Endometrium (tissue), 2 donors: Measurements from ENCODE around the gene FAM20B.

Experiments
- FAIRE-seq: peaks from 2 replicates; lab custom pipeline; 2012; peaks lifted over from hg19 to GRCh38; lab: Jason Lieb, UNC
- donor health status: control.
- donor health status: control.

FAM20B gene

DNA sequence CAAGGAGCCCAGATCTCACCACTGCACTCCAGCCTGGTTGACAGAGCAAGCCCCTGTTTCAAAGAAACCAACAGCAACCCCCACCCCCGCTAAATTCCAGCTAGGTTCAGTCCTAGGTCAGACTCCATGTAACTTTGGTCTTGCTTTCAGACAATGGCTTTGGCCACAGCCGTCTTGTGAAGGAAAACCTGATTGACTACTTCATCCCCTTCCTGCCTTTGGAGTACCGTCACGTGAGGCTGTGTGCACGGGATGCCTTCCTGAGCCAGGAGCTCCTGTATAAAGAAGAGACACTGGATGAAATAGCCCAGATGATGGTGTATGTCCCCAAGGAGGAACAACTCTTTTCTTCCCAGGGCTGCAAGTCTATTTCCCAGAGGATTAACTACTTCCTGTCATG is 69.1 kb downstream of the FAM20B start:
- no peak for FAIRE-seq

DNA sequence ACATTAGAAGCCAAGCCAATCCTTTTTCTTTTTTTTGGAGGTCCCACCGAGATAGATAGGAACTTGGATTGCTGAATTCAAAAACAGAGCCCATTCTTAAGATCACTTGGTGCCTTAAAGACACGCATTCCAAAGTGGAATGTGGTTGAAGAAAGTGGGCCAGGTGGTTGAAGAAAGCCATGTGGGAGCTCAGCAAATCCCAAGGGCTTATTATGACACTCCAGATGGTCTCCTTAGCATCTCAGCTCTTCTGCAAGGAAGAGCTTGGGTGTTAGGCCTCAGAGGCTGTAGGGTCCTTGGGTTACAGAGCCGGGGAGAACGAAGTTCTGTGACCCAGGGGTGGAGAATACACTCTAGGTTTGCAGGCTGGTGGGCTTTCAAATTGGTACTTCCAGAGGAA is 69.7 kb downstream of the FAM20B start:
- no peak for FAIRE-seq

DNA sequence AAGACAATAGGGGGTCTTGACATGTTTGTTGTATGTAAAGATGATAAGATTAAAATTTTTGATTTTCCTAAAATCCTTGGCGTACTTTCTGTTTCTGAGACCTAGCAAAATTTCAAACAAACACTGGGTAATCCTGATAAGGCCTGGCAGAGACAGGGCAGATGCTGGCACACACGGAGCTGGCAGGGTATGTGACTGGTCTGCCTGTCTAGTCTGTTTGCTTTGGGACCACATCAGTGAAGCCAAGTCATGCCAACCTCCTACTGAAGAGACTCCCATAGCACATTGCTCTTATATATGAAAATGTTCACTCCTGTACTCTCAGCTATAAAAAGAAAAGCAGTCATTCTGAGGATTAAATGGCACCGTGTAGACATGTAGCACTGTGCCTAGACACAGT is 70.2 kb downstream of the FAM20B start:
- FAIRE-seq, result no peak

DNA sequence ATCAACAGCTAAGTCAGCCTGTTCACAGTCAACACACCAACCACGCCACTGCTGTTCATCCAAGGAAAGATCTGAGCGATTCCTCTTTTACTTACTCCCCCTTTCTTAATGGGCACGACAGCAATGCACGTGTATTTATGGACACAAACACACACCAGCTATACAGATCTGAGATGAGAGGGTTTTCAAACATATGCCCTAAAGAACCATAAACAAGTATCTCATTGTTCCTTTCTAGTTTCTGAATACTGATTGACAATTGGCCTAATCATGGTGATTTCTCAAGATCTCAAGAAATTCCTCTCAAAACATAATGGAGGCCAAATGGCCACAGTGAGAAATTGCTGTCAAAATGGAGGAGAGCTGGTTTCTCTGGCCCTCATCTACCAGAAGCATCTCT is 74.2 kb downstream of the FAM20B start:
- no peak for FAIRE-seq

DNA sequence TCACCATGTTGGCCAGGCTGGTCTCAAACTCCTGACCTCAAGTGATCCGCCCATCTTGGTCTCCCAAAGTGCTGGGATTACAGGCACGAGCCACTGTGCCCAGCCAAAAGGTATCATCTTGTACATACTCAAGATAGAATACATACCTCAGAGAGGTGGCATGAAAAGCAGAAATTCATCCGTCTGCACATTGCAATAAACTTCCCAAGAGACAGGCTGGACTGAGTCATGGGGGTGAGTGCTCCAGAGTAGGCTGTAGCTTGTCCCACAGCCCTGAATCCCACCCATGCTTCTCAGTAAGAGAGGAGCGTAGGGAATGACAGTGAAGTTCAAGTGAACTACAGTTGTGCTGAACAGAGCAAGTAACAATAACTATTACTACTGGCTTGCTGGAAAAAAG is 75.9 kb downstream of the FAM20B start:
- no peak for FAIRE-seq

DNA sequence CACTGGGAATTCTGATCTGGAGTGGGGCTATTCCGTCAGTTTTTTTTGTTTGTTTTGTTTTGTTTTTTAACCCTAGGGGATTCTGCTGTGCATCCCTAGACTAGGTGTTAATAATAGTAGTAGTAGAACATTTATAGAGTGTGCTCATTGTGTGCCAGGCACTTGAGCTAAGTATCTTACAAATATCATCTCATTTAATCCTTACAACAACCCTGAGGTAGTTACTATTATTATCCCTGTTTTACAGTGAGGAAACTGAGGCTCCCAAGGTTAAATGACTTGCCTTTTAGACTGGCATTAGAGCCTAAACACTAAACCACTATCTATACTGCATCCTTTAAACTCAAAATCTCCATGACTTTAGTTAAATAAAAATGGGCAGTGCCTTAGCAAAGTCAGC is 78.3 kb downstream of the FAM20B start:
- FAIRE-seq, result no peak

DNA sequence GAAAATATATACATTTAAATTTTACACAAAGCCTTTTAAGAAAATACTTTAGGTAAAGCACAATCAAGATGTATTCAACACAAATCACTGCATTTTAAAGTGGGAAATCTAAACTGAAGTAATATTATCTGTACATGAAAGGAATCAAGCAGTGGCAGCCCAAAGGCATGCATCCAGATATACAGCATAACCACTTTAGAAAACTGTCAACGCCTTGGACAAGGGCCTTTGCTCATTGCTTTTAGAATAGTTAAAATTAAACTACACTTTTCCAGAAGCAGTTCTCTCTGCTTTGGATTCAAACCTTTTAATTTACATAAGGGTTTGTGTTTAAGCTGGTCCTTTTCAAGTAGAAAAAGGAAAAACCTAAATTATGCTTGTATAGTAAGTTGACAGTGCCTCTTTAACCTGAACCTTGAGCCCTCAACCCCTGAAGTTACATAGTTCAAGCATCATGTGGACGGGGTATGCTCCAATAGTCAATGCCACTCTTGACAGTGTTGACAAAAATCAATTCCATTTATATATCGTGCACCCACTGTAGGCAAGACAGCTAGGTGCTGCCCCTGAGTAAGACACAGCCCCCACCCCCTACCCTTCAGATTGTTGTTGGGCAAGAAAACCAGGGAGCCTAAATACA is 79.0 kb downstream of the FAM20B start:
- no peak for FAIRE-seq

DNA sequence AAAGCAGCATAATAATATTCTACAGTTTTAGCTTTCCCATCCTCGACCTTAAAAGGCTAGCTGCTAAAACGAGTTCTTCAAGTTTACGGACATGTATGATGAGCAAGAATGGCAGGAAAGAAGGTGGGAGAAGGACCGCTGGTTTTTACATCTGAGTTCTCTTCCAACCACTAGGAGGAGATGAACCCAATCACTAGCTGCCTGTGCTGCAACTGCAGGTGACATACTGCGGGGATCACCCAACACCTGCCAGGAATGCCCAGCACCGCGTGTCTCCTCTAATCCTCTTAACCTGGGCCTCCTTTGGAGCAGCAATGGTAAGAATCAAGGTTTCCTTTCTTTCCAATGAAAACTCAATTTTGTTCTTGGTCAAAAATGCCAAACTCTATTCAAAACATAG is 79.7 kb downstream of the FAM20B start:
- no peak for FAIRE-seq

DNA sequence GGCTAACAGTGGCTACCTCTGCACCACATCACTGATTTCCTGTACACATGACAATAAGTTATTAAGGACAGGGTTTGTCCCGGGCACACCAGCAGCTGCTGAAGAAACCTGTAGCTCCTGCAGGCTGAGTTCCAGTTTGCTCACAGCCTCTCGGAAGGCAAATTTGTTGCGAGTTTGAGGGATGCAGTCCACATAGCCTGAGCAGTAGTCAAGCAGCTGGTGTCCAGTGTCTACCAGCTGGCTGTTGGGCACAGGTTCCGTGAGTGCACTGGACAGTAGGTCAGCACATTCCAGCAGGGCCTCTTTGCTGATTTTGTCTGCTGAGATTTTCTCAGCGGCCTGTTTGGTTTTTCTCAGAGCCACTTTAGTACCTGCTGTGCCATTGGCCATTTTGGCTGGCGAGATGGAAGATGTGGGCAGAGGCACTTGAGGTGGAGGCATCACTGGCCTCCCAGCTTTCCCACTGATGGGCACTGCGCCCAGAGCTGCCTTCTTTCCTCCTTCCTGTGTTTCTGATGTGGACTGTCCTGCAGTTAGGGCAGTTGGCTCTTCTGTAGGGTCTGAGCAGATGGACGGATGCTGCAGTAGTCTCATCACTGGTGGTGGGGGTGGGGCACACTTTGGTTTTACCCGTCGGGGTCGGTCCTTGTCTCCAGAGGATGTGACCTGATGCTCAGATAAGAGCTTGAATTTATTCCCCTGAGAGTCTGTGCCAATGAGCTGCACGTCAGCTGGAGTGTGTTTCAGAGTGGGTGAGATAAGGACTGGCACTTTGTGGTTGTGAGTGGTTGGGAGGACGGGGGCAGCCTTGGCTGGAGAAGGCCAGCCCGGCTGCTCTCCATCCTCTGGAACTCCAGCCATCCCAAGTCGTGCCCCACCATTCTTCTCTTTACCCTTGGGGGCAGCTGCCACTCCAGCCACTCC is 82.3 kb downstream of the FAM20B start:
- no peak for FAIRE-seq

DNA sequence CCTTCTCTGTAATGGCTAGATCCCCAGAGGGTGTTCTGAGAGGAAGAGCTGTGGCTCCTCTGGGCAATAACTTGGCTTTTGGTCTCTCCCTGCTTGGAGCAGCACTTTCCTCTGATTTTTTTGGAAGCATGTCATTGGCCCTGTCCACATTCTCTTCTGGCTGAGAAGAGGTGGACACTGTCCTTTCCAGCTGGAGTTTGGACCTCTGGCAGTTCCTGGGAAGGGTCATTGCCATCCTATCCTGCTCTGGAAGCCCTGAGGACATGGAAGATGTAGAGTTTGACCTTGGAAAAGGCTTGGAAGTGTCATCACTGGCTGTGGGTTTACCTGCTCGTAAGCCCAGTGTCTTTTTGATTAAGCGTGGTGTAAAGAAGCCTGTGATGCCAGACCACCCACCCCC is 83.0 kb downstream of the FAM20B start:
- no peak for FAIRE-seq

DNA sequence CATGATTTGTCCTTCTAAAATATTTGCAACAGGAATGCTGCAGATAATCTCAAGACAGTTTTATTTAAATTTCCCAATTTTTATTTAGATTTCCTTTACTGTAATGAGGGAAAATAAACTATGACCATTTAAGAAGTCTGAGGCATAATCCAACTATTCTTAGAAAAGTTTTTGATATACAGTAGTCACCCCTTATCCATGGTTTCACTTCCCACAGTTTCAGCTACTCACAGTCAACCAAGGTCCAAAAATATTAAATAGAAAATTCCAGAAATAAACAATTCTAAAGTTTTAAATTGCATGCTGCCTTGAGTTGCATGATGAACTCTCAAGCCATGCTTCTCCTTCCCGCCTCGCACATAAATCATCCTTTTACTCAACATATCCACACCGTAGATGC is 89.5 kb downstream of the FAM20B start:
- FAIRE-seq, result no peak

DNA sequence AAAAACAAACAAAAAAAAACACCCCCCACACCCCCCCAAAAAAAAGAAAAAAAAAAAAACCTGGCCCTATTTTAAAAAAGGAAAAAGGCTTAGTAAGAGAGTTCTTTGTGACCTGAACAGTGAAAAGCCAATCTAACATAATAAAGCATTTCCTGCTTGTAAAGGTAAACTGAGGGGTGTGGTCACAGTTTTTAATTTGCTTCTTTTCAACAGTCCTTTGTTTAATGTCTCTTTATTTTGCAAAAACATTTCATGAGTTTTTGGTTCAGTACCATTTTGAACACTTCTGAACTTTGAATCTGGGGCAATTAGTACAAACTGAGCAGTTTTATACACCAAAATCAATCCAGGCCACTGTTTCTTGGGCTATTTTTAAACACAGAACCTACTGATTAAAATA is 93.8 kb downstream of the FAM20B start:
- FAIRE-seq, result no peak

DNA sequence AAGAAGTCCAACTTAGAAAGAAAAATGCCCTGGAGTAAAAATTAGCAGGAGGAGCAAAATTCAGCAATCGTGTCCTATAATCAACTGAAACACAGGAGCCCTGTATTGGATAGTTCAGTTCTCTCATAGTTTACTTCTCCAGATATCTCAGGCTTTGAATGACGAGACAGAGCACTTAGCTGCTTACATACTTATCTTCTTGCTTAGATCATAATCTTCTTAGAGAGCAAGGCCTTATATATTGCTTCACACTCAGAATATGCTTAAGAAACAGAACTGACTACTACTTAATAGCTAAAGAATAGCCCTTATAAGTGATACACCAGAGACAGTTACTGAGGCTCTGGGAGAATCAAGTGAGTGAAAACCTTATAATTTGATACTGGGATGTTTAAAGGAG is 95.0 kb downstream of the FAM20B start:
- no peak for FAIRE-seq

DNA sequence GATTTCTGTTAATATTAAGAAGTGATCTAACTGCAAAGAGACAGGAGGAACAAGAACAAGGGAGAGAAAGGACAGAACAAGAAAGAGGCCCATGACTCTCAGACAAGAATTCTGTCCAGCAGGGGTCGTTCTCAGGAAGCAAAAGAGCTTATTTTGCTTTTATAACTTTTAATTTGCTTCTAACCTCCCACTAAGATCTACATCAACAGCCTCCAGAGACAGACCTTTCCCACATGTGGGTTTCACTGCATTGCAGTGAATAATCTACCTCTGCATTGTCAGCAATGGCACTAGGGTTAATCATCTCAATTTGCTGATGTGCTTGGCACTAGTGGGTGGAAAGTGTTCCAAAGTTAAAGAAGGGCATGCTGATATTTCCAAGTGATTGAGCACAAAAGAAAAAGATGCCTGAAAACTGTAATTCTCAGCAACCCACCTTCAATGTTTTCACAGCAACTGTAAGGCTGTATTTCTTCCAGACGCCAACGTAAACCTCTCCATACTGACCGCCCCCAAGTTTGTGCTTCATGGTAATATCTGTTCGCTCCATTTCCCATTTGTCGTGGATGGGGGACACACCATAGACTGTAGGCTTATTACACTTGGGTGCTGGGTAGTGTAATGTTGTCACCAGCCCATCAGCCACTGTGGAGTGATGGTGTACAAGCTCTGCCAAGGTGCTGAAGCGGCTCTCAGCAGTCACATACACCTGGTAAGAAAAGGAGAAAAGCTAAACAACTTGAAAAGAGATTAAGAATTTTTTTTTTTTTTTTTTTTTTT is 95.7 kb downstream of the FAM20B start:
- peak; percentile 35 for FAIRE-seq

DNA sequence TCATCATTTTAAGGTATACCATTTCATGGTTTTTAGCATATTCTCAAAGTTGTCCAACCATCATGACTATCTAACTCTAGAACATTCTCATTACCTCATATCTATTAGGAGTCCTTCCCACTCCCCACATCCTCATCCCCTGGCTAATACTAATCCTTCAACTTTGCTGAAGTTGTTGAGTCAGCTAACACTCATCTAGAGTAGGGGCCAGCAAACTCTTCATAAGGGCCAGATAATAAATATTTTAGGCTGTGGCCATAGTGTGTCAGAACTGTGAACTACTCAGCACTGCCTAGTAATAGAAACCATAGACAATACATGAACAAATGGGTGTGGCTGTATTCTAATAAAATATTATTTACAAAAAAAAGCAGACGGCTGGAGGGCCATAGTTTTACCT is 99.2 kb downstream of the FAM20B start:
- no peak for FAIRE-seq
